ENCODE results near the gene ITGBL1. TPM values are rescaled to one million over a fixed set of nuclear protein-coding genes. Genes with fewer than 3 reads are reported as not detected.
A peak's percentile ranks its signal among the peaks of the same experiment; 100 is the strongest.

ITGBL1 gene
- total RNA-seq, 1 donor from 2014 or later: 9.5 TPM

GRCh38 chr13:101728021-101728420 lies 275.5 kb downstream of the ITGBL1 start:
- no peaks in the 10 kb centered on the region for H3K4me1 ChIP-seq
- no peaks in the 10 kb centered on the region for H3K27me3 ChIP-seq (ENCODE audit: low read depth)
- TF ChIP-seq CTCF (IDR thresholded peaks at IDR 0.05): no peak
- H3K9me3 ChIP-seq: no peaks in the 10 kb centered on the region
- H3K27ac ChIP-seq: no peak overlapping the region
- DNase-seq: no peak
- no peak overlapping the region for H3K4me3 ChIP-seq
- intact Hi-C loops (cut with DNase I): no loop called here
- H3K36me3 ChIP-seq: no peaks in the 10 kb centered on the region
- no peak for ATAC-seq

- TF ChIP-seq CTCF (IDR thresholded peaks at IDR 0.05): no peak
- DNase-seq (no peak), ATAC-seq (no peak)
- H3K36me3 ChIP-seq: no peaks in the 10 kb centered on the region
- H3K27ac ChIP-seq: no peak overlapping the region
- no peak overlapping the region for H3K4me3 ChIP-seq
- no peaks in the 10 kb centered on the region for H3K4me1 ChIP-seq
- no peaks in the 10 kb centered on the region for H3K27me3 ChIP-seq (ENCODE audit: low read depth)
- no peaks in the 10 kb centered on the region for H3K9me3 ChIP-seq
- intact Hi-C loops (cut with DNase I): no loop called here
Observed at GRCh38 chr13:101728615-101729014, 276.1 kb downstream of the ITGBL1 start.

GRCh38 chr13:101730420-101731000 lies 278.0 kb downstream of the ITGBL1 start:
- intact Hi-C loops (cut with DNase I): no loop called here

GRCh38 chr13:101736566-101736965 lies 284.1 kb downstream of the ITGBL1 start:
- intact Hi-C loops (cut with DNase I): no loop called here
- no peak for TF ChIP-seq CTCF (IDR thresholded peaks at IDR 0.05)
- ATAC-seq (peak in 1 of 2 donors; percentile 37), DNase-seq (no peak)
- H3K27ac ChIP-seq: no peak overlapping the region
- H3K36me3 ChIP-seq: no peaks in the 10 kb centered on the region
- H3K4me1 ChIP-seq: no peaks in the 10 kb centered on the region
- no peaks in the 10 kb centered on the region for H3K9me3 ChIP-seq
- no peaks in the 10 kb centered on the region for H3K27me3 ChIP-seq (ENCODE audit: low read depth)
- no peak overlapping the region for H3K4me3 ChIP-seq

More at GRCh38 chr13:101730420-101731000, 278.0 kb downstream of the ITGBL1 start:
- no peak for DNase-seq
- TF ChIP-seq CTCF (IDR thresholded peaks at IDR 0.05): no peak
- Histone ChIP-seq H3K27me3 (ENCODE audit: low read depth) (no peaks in the 10 kb centered on the region), H3K4me1 (no peaks in the 10 kb centered on the region), H3K9me3 (no peaks in the 10 kb centered on the region), H3K4me3 (no peak overlapping the region), H3K36me3 (no peaks in the 10 kb centered on the region), H3K27ac (no peak overlapping the region)
- no peak for ATAC-seq

- Histone ChIP-seq H3K27me3 (ENCODE audit: low read depth) (no peaks in the 10 kb centered on the region), H3K9me3 (no peaks in the 10 kb centered on the region), H3K27ac (no peak overlapping the region), H3K4me3 (no peak overlapping the region), H3K36me3 (no peaks in the 10 kb centered on the region), H3K4me1 (no peaks in the 10 kb centered on the region)
- ATAC-seq (no peak), DNase-seq (no peak)
- no peak for TF ChIP-seq CTCF (IDR thresholded peaks at IDR 0.05)
- intact Hi-C loops (cut with DNase I): no loop called here
Observed at GRCh38 chr13:101738336-101738735, 285.9 kb downstream of the ITGBL1 start.
